Ramos (cell line): Measurements from ENCODE around the gene PRKCA.

Experiments used
- in situ Hi-C: fragments of 300-500 bp; cut with MboI; formaldehyde crosslinking; loops from one replicate; pipeline ENCODE4 v1.14.3; 2022; ENCODE audit warnings: low sequenced_read_pairs; ENCODE audit not compliant: unreplicated experiment

The PRKCA gene

DNA sequence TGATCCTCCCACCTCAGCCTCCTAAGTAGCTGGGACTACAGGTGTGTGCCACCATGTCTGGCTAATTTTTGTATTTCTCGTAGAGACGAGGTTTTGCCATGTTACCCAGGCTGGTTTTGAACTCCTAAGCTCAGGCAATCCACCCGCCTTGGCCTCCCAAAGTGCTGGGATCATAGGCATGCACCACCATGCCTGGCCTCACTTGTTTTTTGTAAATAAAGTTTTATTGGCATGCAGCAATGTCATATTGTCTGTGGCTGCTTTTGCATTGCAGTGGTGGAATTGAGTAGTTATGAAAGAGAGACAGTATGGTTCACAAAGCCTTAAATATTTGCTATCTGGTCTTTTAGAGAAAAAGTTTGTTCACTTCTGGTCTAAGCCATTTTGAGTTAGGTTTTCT lies 124.7 kb downstream of the PRKCA start:
- in situ Hi-C loops, result no loop called here

DNA sequence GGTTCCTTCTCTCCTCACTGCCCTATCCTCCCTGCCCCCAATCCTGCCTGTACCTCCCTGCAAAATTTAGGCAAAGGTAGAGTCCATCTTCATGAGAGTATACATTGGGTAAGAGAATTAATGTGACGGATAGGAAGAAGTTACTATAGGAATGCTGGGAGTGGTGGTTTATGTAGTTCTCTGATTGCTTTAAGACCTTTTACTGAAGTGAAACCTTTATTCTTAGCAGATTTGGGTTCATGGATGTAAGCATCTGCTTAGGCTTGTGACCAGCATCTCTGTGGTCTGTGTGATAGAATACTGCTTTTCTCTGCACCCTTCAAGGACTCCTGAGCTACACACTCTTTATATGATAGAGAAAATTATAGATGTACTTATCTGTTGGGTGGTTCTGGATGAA lies 127.3 kb downstream of the PRKCA start:
- in situ Hi-C loops, result no loop called here

DNA sequence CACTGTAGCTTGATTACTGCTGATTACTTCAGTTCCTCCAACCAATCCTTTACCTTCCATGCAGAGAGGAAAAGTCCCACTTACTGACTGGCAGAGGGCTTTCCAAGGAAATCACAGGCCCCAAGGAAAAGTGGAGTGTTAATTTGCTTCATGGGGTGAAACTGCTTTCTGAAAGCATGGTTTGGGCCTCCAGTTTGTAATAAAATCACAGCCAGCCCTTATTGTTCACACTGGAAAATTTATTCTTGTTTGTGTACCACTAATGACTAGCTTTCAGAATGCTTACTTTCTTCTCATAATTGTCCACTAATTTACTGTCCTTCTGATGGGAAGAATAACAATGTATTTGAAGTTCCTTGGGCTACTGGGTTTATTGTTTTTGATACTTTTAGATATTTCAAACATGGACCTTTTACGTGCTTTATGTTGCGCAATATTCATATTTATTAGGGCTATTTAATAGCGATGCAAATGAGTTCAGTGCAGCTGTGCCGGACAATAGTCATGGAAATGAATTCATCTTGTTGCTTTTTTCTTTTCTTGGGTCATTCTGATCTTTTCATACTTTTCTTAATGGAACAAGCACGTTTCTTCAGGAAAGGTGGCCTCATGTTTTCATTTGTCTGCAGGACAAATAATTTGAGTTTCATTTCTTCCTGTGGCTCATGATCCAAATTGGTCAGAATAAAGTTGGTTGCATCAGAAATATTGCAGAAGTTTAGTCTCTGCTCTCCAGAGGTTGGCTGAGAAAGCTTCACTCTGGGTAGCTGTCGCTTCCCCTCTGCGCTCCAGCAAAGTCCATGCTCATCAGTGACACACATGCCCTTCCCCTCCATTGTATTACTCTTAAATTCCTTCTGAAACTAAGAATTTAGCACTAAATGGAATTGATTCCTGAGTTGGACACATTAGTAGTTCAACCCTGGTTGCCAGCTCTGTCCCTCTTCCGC lies 128.7 kb downstream of the PRKCA start:
- in situ Hi-C loops, result no loop called here

DNA sequence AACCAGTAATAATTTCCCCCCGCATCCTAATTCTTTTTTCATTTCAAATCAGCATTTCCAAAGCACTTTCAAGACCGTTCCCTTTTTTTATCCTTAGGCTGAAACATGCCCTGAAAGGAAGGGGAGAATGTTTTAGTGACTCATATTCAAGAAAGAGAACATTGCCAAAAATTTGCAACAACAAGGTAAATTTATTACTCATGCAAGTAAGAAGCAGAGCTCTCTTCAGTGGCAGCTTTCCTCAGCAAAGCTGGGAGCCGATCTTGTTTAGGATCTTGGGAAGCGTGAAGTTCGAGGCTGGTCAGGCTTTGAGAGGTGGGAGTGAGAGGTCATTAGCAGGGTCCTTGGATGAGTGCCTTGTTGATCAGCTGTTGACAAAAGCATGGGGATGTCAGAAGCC lies 129.5 kb downstream of the PRKCA start:
- in situ Hi-C loops, result no loop called here

DNA sequence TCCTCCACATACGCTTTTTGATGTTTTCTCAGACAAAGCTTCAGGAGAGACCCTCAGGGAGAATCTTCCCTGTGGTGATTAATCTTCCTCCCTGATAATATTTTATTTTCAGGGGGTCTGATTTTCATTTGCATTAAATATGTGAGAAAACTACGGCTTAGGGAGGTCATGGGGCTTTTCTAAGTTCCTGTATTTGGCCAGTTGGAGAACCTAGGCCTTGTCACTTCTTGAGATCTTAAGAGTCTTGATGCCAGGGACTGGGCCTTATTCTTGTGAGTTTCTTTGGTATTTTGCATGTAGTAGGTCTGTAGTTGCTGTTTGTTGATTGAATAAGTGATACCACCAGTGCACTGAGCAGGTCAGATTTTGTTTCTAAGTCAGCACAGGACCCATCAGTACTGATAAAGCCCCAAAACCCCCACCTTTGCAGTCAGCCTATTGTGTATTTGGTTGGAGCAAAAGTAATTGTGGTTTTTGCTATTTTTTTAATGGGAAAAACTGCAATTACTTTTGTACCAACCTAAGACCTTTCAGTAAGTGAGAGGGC lies 130.1 kb downstream of the PRKCA start:
- in situ Hi-C loops, result no loop called here

DNA sequence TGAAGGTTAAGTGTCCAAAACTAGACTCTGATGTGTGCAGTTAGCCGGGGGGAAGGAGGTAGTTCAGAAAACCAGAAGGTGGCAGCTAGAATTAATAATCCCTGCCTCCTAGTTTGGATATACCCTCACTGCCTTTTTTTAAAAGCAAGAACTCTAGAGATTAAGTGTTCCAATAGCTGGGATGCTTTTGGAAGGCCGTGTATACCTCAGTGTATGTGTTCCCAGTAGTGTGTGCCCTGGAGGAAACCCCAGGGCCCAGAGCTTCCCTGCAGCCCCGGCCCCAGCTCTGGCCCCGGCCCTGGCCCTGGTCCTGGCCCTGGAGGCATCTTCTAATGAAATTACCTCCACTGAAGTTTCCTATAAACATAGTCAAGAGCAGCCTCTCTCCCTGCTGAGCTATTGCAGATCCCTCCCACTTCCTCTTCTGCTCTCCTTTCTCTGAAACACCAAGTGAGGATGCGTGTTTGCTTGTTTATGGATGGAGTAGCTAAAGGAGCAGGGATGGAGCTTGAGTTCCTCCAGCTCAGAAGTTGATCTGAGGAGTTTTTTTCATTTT lies 130.7 kb downstream of the PRKCA start:
- in situ Hi-C loops, result no loop called here

DNA sequence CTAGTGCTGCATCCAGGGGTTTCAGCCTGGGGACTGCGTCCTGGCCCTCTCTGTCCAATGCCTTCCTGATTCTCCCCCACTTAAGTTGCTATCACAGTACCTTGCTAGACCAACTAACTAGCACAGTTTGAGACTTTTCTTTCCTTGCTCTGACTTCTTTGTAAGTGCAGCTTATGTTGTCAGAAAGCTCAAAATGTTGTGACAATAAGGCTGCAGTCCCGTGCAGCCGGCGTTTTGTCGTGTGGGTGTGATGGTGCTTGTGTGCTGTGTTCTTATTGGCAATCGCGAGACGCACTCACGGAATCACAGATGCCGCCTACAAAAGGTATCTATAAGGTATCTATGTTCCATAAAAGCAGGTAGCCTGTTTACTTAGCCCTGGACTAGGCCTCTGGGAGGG lies 132.8 kb downstream of the PRKCA start:
- in situ Hi-C loops, result no loop called here

DNA sequence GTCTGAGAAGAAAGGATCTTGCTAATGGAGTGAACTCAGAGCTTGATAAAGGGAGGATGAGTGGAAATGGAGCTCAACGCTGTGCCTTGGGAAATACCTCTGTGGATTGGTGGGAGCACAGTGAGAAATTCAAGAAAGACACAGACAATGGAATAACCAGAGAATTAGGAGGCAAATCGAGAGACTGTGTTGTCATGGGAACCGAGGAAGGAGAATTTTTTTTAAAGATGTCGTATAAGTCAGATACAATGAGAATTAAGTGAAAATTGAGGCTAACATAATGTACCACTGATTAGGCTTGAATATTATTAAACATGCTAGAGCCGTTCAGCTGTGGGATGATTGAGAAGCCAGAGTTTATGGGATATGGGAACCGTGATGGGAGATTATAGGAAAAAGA lies 134.2 kb downstream of the PRKCA start:
- in situ Hi-C loops, result no loop called here

DNA sequence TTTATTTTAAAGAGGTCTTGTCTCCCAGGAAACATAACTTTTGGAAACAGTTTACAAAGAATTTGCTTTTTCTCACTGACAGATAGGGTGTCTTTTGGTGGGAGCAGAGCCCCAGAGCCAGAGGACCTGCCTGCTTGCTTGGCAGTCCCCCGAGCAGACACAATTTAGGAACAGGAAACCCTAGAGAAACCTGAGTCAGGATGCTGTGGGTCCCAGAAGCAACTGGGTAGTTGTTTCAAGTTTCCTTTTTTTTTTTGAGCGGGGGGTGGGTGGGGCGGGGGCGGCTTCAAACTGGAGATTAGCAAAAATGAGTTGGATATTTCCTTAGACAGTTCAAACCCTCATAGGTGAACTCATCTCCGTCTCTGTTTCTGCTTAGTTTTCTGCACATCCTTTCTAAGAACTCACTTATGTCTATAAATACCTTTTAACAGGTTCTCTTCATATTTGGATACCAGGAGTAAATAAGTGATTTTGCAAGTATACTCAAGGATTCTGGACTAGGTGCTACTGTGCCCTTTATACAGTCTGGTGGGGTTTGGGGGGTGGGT lies 135.1 kb downstream of the PRKCA start:
- in situ Hi-C loops, result no loop called here

DNA sequence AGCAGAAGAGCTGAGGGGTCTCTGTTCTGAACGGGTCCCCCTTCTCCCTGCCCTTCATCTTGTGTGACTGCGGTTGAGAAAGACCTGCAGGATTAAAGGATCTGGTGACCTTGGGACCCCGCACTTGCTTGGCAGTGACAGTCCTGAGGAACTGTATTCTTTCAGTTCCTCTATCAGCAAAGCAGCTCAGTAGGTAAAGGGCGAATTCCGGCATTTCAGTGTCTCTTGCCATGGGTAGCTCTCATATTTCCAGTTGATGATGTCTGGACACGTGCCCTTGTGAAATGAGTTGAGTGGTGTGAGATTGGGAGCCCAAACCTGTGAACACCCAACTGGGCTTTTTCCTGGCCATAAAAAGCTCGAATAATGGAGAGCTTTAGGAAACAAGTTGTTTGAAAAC lies 135.7 kb downstream of the PRKCA start:
- in situ Hi-C loops, result no loop called here

DNA sequence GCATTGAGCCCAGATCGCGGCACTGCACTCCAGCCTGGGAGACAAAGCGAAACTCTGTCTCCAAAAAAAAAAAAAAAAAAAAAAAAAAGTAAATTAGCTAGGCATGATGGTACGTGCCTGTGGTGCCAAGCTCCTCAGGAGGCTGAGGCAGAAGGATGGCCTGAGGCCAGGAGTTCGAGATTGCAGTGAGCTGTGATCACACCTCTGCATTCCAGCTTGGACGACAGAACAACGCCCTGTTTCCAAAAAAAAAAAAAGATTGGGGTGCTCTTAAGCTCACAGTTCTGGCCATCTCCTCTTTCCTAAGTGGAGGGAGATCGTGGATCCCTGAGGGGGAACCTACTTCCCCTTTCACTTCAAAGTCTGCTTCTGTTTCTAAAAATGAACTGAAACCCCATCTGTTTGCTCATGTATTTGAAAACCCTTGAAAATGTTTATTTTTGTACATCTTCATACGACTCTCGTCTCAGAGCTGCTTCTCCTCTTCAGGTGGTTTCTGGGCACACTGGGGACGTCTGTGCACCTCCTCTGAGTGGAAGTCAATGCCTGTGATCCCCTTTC lies 138.8 kb downstream of the PRKCA start:
- in situ Hi-C loops, result no loop called here

DNA sequence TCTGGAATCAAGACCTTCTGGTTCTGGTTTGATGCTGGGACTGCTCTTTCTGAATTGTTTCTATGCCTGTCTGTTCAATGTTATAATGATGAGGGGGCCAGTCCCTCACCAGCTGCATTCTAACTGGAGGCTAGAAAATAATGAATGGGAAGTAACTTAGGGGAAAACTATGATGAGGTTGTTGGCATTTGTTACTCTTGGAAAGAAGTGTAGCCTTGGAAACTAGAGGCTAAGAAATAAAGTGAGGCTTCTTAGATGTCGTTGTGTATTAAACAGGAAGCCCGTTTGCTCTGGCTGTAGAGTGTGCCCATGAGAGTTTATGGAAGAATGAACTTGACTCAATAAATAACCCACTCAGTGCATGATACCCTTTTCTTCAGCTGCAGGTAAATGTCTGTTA lies 140.8 kb downstream of the PRKCA start:
- in situ Hi-C loops, result no loop called here

DNA sequence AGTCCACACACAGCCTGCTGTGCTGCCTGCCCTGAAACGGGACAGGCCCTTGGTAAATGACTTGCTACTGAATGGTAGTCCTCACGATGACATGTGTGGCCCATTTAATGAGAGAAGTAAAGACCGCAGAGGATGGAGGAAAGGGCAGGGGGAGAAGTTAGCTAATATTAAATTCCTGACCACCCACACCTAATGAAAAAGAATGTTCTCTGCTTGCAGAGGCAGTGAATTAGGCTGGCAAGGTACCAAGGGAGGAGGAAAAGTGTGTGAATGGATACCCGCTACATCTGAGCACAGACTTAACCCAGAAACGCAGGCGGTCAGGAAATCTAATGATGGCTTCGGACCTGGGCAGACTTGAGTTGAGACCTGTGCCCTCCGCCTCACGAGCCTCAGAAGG lies 141.2 kb downstream of the PRKCA start:
- in situ Hi-C loops, result no loop called here

DNA sequence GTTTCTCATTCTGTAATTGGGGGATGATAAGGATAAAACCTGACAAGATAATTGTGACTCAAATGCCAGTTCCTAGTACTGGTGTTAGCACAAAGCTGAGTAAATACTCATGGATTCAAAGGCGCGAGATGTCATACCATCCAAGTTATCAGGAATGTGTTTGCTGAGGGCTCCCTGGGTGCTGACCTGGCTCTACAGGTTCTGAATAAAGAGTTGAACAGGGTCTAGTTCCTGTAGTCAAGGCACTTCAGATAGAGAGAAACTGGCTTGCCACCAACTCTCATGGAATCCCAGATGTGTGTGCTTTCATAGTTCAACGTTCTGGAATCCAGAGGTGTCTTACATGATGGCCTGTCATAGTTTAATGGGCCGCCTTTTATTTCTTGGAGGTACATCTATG lies 141.6 kb downstream of the PRKCA start:
- in situ Hi-C loops, result no loop called here

DNA sequence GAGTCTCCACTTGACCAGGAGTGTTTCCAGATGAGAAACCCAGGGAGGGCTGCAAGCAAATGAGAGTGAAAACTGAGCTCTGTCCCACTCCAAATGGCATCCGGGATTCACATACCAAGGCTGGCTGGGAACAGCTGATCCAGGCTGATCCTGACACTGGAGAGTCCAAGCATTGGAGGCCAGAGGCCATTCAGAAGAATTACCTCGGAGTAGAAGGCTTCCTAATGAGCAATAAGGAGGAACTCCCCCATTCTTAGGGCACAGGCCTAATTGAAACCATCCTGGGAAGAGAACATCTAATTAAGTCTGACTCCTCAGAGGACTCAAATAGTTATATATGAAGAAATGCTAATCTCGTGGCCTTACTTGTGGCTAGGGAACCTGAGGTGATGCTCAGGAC lies 142.8 kb downstream of the PRKCA start:
- in situ Hi-C loops, result loop anchor here (5.0 kb wide), 1 partner anchor 92 kb away; no protein-coding TSS in a partner anchor

DNA sequence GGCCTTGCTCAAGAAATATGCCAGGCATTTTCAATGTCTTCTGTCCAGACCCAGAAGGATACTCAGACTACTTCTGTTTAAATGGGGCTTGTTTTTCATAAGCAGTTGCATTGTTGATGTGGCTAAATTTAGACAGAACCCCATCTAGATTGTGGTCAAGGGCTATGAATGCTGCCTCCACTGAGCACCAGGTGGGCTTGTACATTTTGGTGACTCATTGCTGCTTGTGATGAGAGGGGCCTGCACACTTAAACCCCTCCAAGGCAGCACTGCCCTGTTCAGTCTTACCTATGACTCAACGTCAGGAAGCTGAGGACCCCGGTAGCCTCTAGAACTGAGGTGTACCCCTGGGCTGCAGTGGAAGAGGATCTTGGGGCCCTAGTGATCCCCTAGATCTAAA lies 144.0 kb downstream of the PRKCA start:
- in situ Hi-C loops, result loop anchor here (5.0 kb wide), 1 partner anchor 91 kb away; no protein-coding TSS in a partner anchor

DNA sequence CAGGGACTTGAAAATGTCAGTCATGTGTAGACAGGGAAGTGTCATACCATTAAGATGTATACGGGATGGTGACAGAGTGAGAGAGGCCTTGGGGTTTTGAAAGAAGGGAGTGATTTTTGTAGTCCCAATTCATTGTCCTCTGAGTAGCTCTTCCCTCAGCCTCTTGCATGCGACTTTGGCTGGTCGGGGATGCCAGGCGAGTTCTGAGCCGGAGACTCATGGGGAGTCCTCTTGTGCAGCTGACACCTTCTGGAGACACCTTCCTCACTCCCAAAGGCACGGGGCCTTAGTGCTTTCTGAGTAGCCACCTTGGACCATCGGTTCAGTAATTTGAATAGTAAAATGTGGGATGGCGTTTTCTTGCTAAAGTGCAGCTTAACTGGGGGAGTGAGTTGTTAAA lies 144.7 kb downstream of the PRKCA start:
- in situ Hi-C loops, result loop anchor here (5.0 kb wide), 1 partner anchor 90 kb away; no protein-coding TSS in a partner anchor

DNA sequence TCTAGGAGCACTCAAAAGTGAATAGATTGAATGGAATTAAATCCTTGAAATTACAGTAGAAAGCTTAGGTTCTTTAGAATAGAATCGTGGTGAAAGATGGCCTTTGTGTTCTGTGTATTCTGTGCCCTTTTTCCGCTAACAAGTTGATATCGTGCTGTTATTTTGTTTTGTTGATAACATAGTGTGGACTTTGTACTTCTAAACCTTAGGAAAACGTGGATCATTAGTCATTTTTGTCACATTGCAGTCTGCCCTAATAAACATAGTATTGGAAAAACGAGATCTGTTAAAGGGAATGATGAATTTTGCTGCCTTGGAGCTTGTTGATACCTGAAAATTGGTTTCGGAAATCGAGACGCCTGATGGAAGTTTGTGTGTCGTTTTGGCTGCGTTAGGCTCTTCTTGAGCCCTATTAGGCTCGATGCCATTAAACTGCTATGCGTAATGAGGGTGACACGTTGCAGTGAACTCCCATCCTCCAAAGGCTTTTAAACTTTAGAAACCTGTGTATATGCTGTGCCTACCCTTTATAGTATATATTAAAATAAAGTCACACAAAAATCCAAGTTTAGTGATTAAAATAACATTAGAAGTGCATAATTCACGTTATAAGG lies 145.7 kb downstream of the PRKCA start:
- in situ Hi-C loops, result loop anchor here (5.0 kb wide), 1 partner anchor 89 kb away; no protein-coding TSS in a partner anchor

DNA sequence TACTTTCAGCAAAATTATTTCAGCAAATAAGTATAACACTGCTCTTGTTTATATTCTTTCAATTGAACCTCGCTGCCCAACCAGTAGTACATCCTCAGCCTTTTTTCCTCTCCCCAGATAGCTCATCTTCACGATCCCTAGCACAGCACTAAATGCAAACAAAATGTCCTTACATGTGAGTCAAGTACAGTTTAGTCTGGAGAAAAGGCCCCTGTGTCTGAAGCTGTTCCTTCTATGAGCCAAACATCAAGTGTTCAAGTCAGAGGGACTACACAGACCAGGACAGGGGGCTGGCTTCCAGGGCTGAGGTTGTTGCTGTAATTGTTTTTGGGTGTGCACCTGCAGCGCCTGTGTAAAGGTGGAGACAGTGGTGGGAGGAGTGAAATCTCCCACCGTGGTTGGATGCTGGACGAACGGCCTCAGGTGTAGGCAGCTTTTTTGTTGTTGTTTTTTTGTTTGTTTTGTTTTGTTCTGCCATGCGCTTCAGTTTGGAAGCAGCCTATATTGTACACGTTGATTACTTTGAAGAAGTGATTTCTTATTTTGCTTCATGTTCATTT lies 147.1 kb downstream of the PRKCA start:
- in situ Hi-C loops, result loop anchor here (5.0 kb wide), 1 partner anchor 88 kb away; no protein-coding TSS in a partner anchor
